ENCODE measurements around the gene LENEP.

LENEP gene

GRCh38 chr1:154955718-154956543 lies 37.5 kb upstream of the LENEP start, which contains the start of gene PBXIP1:
PBXIP1 (minus strand) TSS chr1:154956099; CDS start chr1:154953721, 2,378 bp downstream.
- peak; percentile 90 for DNase-seq (ENCODE audit: low spot score)
- no peak for TF ChIP-seq CTCF (IDR thresholded peaks at IDR 0.05; ENCODE audit: borderline replicate concordance, control extremely low read depth, extremely low read depth, insufficient read depth, missing control alignments)
- in situ Hi-C loops (cut with MboI; ENCODE audit: low sequenced_read_pairs, unreplicated experiment), result no loop called here

- in situ Hi-C loops (cut with MboI; ENCODE audit: low sequenced_read_pairs, unreplicated experiment), result no loop called here
- TF ChIP-seq CTCF (IDR thresholded peaks at IDR 0.05; ENCODE audit: borderline replicate concordance, control extremely low read depth, extremely low read depth, insufficient read depth, missing control alignments), result no peak
- no peak for DNase-seq (ENCODE audit: low spot score)
Measured at GRCh38 chr1:154956544-154956941, 36.8 kb upstream of the LENEP start.

GRCh38 chr1:154957091-154957657 lies 36.2 kb upstream of the LENEP start:
- no peak for TF ChIP-seq CTCF (IDR thresholded peaks at IDR 0.05; ENCODE audit: borderline replicate concordance, control extremely low read depth, extremely low read depth, insufficient read depth, missing control alignments)
- in situ Hi-C loops (cut with MboI; ENCODE audit: low sequenced_read_pairs, unreplicated experiment), result no loop called here
- DNase-seq (ENCODE audit: low spot score), result no peak

GRCh38 chr1:154958036-154958435 lies 35.4 kb upstream of the LENEP start:
- no peak for TF ChIP-seq CTCF (IDR thresholded peaks at IDR 0.05; ENCODE audit: borderline replicate concordance, control extremely low read depth, extremely low read depth, insufficient read depth, missing control alignments)
- DNase-seq (ENCODE audit: low spot score), result no peak
- in situ Hi-C loops (cut with MboI; ENCODE audit: low sequenced_read_pairs, unreplicated experiment), result no loop called here

GRCh38 chr1:154958681-154959425 lies 34.5 kb upstream of the LENEP start:
- in situ Hi-C loops (cut with MboI; ENCODE audit: low sequenced_read_pairs, unreplicated experiment), result no loop called here
- TF ChIP-seq CTCF (IDR thresholded peaks at IDR 0.05; ENCODE audit: borderline replicate concordance, control extremely low read depth, extremely low read depth, insufficient read depth, missing control alignments), result no peak
- DNase-seq (ENCODE audit: low spot score), result no peak

- no peak for TF ChIP-seq CTCF (IDR thresholded peaks at IDR 0.05; ENCODE audit: borderline replicate concordance, control extremely low read depth, extremely low read depth, insufficient read depth, missing control alignments)
- in situ Hi-C loops (cut with MboI; ENCODE audit: low sequenced_read_pairs, unreplicated experiment), result no loop called here
- no peak for DNase-seq (ENCODE audit: low spot score)
Measured at GRCh38 chr1:154959426-154959780, 34.0 kb upstream of the LENEP start.

Measured in GM13976 (cell line).